RCC 7860 (cell line): ENCODE results near the gene RGMA.
"Not testable (repeated sequence)": the region's sequence is repeated elsewhere in the genome, so short reads cannot be mapped to it uniquely, and the experiment has no call there.

Experiments
- DNase-seq: peaks from one replicate; pipeline ENCODE4 v3.0.0-alpha.2; 2015; ENCODE audit warnings: low spot score
- FAIRE-seq: peaks from 2 replicates; lab custom pipeline; 2012; peaks lifted over from hg19 to GRCh38; lab: Jason Lieb, UNC

RGMA gene

DNA sequence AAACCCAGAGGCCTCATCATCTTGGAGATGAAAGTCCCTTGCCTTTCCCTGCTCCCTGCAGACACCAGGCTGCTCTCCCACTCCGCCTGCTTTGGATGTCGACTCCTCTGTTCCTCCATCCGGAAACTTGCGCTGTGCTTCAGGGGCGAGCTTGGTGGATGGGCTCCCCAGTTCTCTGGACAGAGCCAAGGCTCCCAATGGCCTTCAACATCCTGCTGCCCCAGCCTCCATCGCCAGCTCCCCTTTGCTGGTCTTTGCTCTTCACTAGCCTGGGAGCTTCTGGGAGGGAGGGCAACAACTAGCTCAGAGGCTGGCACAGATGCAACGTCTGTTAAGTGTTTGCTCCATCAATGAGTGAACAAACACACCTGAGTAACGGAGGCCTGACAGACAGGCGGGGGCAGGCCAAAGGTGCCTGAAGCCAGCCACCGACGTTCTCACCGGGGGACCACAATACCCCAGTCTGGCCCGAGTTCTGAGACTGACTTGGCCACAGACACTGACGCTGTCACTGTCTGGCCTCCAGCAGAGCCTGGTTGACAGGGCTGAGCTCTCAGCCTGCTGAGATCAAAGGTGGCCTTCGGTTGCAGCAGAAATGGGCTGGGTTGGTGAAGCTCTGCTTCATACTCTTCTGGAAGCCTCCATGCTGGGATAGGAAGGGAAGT is 39.0 kb downstream of the RGMA start:
- DNase-seq (no peak), FAIRE-seq (no peak)

DNA sequence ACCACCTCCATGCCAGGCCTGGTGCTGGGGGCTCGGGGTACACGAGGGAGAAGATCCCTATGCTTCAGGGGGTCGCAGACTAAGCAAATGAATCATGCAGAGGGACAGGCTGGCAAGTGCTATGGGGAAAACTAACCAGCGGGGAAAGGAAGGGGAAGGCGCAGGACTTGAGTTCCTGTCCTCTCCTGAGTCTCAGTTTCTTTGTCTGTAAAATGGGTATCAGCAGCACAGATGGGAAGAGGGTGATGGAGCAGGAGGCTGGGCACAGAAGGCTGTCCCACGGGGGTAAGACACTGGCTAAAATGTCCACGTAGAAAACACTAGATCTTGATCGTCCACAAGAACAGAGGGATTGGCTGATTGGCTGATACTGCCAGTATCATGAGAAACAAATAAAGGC is 39.8 kb downstream of the RGMA start:
- no peak for FAIRE-seq

DNA sequence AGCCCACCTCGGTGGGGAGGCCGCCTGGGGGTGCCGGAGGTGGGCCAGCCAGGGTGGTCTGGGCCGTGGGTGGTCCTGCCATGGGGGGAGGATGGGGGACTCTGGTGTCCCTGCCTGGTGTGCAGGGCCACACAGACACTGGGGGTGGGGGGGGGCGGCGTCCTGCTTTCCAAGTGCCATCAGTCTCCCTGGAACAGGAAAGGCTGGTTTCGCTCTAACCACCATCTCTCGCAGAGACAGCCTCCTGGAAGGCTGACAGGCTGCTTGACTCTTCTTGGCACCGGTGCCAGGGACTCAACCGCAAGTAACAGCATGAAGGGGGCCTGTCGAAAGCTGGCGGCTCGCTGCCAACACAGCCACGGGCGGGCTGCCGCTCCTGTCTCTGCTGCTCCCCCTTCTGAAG is 40.3 kb downstream of the RGMA start:
- FAIRE-seq (no peak), DNase-seq (no peak)

More for the DNA sequence above, 39.8 kb downstream of the RGMA start:
- no peak for DNase-seq

- DNase-seq (no peak), FAIRE-seq (no peak)
Measured at GRCh38 chr15:93048426-93048721, 40.6 kb downstream of the RGMA start.

DNA sequence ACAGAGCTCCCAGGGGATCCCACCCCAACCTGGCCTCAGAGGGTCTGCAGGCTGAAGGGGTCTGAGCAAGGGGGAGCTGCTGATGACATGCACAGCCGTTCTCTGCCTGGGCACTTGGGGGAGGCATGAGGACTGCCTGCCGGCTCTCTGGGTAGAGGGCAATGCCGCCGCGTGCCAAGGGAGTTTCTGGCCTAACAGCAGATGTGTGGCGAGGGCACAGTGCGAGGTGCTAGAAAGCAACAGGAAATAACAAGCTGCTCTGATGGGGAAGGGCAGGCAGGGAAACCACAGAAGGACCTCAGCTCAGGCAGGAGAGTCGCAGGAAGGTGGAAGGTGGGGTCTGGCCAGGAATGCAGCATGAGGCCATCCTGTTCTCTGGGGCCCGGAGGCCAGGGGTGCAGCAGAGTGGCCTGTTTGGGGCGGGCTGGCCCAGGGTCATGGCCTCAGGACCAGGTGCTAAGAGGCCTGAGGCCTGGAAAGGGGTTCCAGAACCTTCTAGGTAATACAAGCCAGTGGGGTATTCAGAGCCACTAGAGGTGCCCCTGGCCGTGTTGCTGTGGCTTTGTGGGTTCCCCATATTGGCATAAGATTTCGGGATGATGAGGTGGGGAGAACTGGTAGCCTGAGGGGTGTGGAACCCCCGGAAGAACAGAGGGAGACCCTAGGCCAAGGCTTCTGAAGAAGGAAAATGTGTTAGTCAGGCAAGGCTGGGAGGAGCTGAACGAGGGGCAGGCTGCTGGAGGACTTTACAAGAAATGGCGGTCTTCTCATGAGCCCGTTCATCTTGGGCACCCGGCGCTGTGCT is 41.2 kb downstream of the RGMA start:
- DNase-seq (no peak), FAIRE-seq (no peak)

- DNase-seq (no peak), FAIRE-seq (no peak)
Measured at GRCh38 chr15:93046721-93047120, 42.3 kb downstream of the RGMA start.

DNA sequence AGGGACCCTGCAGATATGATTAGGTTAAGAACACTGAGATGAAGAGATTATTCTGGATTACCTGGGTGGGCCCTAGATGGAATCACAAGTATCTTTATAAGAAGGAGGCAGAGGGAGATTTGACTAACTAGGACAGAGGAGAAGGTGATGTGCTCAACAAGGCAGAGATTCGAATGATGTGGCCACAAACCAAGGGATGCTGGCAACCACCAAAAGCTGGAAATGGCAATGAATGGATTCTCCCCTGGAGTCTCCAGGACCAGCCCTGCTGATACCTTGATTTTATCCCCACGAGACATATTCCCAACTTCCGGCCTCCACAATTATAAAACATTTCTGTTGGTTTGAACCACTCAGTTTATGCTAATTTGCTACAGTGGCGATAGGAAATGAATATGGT is 42.9 kb downstream of the RGMA start:
- DNase-seq (no peak), FAIRE-seq (no peak)

DNA sequence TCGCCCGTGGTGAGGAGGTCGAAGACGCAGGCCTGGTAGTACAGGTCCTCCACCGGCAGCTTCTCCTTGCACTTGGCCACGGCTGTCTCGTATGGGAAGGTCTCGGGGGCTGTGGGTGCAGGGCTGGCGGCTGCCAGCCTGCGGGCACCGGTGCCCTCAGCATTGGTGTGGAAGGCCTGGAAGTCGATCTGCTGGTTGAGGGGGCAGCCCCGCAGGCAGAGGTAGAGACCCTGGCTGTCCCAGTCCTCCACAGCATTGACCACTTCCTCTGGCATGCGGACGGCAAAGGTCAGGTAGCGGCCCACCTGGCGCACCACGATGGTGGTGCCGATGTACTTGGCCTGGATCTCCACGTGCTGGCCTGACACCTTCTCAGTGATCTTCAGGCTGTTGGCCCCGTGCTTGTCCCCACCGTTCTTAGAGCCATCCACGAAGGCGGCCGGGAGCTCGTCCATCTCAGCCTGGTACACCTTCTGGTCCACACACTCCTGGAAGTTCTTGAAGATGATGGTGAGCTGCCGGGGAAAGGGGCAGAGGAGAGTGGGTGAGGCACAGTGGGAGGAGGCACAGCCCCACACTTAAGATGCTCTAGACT is 43.7 kb downstream of the RGMA start:
- DNase-seq (no peak), FAIRE-seq (no peak)

DNA sequence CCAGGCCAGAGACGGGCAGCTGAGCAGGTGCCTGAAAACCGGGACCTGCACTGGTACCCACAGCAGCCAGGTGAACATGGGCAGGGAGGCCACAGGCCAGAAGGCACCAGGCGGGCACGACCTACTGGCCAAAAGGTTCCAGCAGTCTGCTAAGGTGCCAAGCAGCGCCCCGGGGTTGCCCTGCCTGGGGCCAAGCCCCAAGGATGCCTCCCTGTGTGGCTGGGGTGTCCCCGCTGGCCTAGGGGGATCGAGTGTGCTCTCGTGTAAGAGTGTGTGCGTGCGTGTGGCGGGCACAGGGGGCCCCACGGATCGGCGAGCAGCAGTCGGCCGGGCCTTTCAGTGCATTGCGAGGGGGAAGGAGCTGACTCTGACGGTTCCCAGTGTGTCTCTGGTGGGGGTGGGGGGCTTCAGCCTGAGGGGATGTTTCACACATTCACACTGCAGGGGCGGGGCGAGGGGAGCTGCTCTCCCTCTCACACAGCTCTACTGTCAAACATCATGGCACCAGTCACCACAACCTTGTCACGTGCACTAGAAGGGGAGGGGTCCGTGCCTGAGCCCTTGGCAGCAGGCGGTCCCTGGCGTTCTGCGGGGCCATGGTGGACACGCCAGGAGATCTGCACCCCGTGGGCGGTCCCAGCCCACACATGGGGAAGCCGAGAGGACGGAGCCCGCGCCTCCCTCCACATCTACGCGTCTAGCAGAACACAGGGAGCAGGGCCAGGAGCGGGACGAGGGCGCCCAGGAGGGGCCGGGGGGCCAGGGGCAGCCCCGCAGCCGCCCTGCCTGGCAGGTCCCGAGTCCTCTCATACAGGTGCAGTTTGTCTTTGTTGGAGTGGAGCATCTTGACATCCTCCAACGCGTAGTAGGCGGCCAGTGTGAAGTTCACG is 44.5 kb downstream of the RGMA start:
- DNase-seq: no peak
- no peak for FAIRE-seq

DNA sequence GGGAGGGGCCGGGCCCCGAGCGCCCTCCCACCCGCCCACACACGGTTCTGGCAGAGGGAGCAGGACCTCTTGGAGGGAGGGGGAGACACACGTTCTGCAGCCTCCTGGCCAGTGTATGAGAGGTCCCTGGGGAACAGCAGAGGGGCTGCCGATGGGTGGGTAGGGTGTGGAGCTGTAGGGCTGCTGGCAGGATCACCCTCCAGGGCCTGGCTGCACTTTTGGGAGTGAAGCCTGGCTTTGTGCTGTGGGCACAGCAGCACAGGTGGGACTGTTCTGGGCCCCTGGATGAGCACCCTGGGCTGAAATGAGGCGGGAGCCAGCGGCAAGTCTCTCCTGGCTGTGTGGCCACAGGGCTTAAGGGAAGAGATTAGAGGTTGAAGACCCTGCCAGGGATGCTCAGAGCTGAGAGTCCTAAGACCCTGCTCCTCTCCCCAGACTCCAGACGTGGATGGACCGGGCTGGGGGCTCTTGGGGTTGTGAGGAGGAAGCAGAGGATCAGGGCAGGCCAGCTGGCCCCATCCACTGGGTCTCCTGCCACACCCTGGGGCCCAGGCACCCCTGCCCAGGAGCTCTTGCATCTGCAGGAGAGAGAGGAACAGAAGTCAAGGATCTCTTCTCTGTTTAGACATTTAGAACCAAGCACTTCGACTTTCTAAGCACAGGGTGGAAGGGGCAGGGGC is 45.2 kb downstream of the RGMA start:
- DNase-seq (no peak), FAIRE-seq (no peak)

DNA sequence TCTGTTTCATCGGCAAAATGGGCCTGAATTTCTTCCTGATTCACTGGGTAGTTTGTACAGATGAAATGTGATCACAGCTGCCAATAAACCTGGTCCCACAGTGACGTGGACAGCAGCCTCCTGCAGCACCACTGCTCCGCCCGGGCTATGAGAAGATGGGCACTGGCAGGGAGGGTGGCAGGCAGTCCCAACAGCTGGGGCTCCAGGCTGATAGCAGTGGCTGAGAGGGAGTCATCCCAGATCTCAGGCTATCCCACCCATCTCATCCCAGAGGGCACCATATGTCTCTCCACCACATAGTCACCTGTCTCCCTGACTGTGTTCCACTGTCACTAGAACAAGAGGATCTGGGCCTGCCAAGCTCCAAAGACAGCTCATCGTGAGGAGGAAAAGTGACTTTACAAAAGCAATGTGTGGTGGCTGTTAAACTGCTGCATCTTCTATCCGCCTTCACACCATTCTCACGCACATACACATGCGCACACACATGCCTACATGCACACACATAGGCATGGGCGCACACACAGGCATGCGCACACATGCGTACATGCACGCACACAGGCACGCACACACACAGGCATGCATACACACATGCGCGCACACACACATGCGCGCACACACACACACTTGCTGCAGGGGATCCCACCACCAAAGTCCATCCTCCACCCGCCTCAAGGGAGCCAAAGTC is 46.2 kb downstream of the RGMA start:
- FAIRE-seq: no peak

DNA sequence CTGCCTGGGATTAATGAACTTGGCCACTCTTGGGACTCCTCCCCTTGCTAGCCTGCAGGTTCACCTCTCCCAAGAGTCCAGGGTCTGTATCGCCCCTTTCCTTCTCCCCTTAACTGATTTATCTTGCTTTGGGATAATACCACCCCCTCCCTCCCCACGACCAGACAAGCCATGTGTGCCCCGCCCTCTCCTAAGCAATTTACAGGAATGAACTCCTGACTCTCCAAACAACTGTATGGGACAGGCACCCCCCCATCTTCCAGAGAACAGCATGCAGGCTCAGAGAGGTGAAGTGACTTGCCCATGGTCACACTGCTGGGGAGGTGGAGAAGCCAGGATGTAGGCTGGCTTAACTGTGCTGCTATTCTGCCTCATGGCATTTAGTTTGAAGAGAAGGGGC is 46.8 kb downstream of the RGMA start:
- no peak for DNase-seq

More for the DNA sequence above, 46.2 kb downstream of the RGMA start:
- no peak for DNase-seq

DNA sequence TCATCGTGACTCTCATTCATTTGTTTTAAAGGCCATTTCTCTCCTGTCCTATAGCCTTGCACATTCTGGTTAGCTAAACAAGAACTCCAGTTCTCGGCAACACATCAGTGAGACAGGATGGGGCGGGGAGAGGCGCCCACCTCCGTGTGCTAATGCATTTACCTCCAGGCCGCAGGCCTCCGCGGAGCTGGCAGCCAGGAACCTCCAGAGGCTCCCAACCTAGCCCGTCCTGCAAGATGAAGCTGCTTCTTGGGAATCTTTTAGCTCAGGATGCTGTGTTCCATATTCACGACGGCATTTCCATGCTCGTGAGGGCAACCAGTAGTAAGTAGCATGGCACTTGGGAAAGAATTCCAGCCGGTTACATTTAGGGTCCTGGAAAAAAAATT is 47.9 kb downstream of the RGMA start:
- no peak for FAIRE-seq
- DNase-seq: no peak

More for the DNA sequence above, 46.8 kb downstream of the RGMA start:
- FAIRE-seq: no peak

- FAIRE-seq: no peak
- DNase-seq: no peak
Measured at GRCh38 chr15:93040288-93041158, 48.5 kb downstream of the RGMA start.

DNA sequence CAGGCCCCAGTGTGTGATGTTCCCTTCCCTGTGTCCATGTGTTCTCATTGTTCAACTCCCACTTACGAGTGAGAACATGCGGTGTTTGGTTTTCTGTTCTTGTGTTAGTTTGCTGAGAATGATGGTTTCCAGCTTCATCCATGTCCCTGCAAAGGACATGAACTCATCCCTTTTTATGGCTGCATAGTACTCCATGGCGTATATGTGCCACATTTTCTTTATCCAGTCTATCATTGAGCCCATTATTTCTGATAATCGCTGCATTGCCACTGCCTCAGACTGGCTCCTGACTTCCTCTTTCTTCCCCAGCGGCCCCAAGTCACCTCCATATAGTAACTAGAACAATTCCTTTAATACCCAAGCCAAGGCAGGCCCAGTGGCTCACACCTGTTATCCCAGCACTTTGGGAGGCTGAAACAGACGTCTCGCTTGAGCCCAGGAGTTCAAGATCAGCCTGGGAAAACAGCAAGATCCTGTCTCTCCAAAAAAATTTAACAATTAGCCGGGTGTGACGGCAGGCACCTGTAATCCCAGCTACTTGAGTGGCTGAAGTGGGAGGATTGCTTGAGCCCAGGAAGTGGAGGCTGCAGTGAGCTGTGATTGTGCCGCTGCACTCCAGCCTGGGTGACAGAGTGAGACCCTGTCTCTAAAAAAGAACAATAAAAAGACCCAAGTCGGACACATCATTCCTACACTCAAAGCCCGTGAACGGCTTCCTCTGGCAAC is 49.3 kb downstream of the RGMA start:
- DNase-seq, FAIRE-seq: not testable (repeated sequence)

GRCh38 chr15:93037820-93038705 is 50.9 kb downstream of the RGMA start:
- FAIRE-seq (no peak), DNase-seq (no peak)
